GM12878 (cell line): ENCODE results near the gene UBR3. TPM values are rescaled to one million over a fixed set of nuclear protein-coding genes. Genes with fewer than 3 reads are reported as not detected.

Experiments used
- ATAC-seq: fragments of 200-7000 bp; cut with Tn5 transposase; 3 replicates; pipeline ENCODE4 v1.9.1; 2020; ENCODE audit warnings: mild to moderate bottlenecking, moderate library complexity
- BruUV-seq: library from RNA; stranded (reverse); fragments of 400-500 nt; replicated peaks from 2 replicates; lab custom pipeline; 2021; lab: Mats Ljungman, UMichigan
- CTCF ChIA-PET: fragments of 300-600 bp; sonication (Branson Sonifier 250); formaldehyde crosslinking; extraction: SDS; loops from one replicate; lab custom pipeline; 2021; ENCODE audit warnings: inconsistent platforms; lab: Yijun Ruan, JAX
- POLR2A ChIA-PET: fragments of 350-600 bp; formaldehyde crosslinking; extraction: SDS; loops from one replicate; lab custom pipeline; 2021; ENCODE audit warnings: inconsistent platforms; lab: Charles Lee
- RAD21 ChIA-PET: fragments of 300-600 bp; sonication (Branson Sonifier 250); formaldehyde crosslinking; loops from one replicate; lab custom pipeline; 2023; ENCODE audit warnings: antibody characterized with exemption; ENCODE audit not compliant: unreplicated experiment; lab: Charles Lee
- SMC1A ChIA-PET: fragments of 300-600 bp; sonication (Branson Sonifier 250); formaldehyde crosslinking; loops from one replicate; lab custom pipeline; 2023; ENCODE audit not compliant: unreplicated experiment, uncharacterized antibody; lab: Charles Lee
- DNase-seq: peaks from one replicate; pipeline ENCODE4 v3.0.0-alpha.2; 2011; ENCODE audit warnings: low read depth, low spot score
- FAIRE-seq: peaks from 3 replicates; lab custom pipeline; 2011; peaks lifted over from hg19 to GRCh38; lab: Jason Lieb, UNC
- H2AFZ ChIP-seq: 2 replicates; pipeline ENCODE4 v1.6.0; 2011; ENCODE audit warnings: low read depth, low read length, control low read depth; ENCODE audit not compliant: control insufficient read depth
- H3K27ac ChIP-seq: 2 replicates; pipeline ENCODE4 v1.5.1; 2011; ENCODE audit warnings: control low read depth; ENCODE audit not compliant: control insufficient read depth, insufficient read depth
- H3K27me3 ChIP-seq, 2 experiments: replicated peaks in 1 of 2; 2 replicates each; pipeline versions ENCODE4 v1.6.0 to v1.6.1; 2011; ENCODE audit warnings: low read length in 1 of 2; ENCODE audit not compliant: control insufficient read depth in 2 of 2, insufficient read depth in 2 of 2
- H3K36me3 ChIP-seq, 2 experiments: 2 replicates each; pipeline ENCODE4 v1.5.1; 2011; ENCODE audit warnings: low read length in 1 of 2; ENCODE audit not compliant: control insufficient read depth in 2 of 2, insufficient read depth in 2 of 2
- H3K4me1 ChIP-seq: 2 replicates; pipeline ENCODE4 v1.6.1; 2011; ENCODE audit warnings: mild to moderate bottlenecking, low read length, moderate library complexity, mixed read lengths; ENCODE audit not compliant: control insufficient read depth, insufficient read depth
- H3K4me2 ChIP-seq: 2 replicates; pipeline ENCODE4 v1.6.0; 2011; ENCODE audit warnings: control low read depth; ENCODE audit not compliant: control insufficient read depth, insufficient read depth
- H3K4me3 ChIP-seq: fragments of 200-600 bp; sonication (generic); 2 replicates; pipeline ENCODE4 v1.5.1; 2016
- H3K79me2 ChIP-seq: 2 replicates; pipeline ENCODE4 v1.6.0; 2011; ENCODE audit warnings: low read length; ENCODE audit not compliant: control insufficient read depth, insufficient read depth
- H3K9ac ChIP-seq: 2 replicates; pipeline ENCODE4 v1.8.0; 2011; ENCODE audit warnings: low read length, control low read depth, mixed read lengths; ENCODE audit not compliant: control insufficient read depth, insufficient read depth
- H3K9me3 ChIP-seq: replicated peaks from 3 replicates; pipeline ENCODE4 v1.5.1; 2011; ENCODE audit warnings: mild to moderate bottlenecking, low read length; ENCODE audit not compliant: control insufficient read depth, insufficient read depth
- H4K20me1 ChIP-seq: 2 replicates; pipeline ENCODE4 v1.6.0; 2011; ENCODE audit not compliant: control insufficient read depth, insufficient read depth
- BCL11A ChIP-seq: IDR thresholded peaks from 2 replicates; pipeline ENCODE4 v1.6.1; 2011; ENCODE audit warnings: low read depth, low read length
- CBX3 ChIP-seq: fragments of 200-600 bp; sonication (generic); IDR thresholded peaks from 2 replicates; pipeline ENCODE4 v1.6.1; 2016; ENCODE audit warnings: low read depth, borderline replicate concordance
- CBX5 ChIP-seq: sonication (generic); IDR thresholded peaks from 2 replicates; pipeline ENCODE4 v1.6.1; 2016; ENCODE audit warnings: low read depth, moderate library complexity, mild to moderate bottlenecking, inconsistent platforms
- DPF2 ChIP-seq: fragments of 450-650 bp; IDR thresholded peaks from 2 replicates; pipeline ENCODE4 v1.6.1; 2017; ENCODE audit warnings: mild to moderate bottlenecking
- EED ChIP-seq: sonication (generic); IDR thresholded peaks from 2 replicates; pipeline ENCODE4 v1.6.1; 2016; ENCODE audit warnings: antibody characterized with exemption, low read depth
- HDGF ChIP-seq: fragments of 450-650 bp; IDR thresholded peaks from 2 replicates; pipeline ENCODE4 v1.6.1; 2016; ENCODE audit warnings: antibody characterized with exemption
- KDM1A ChIP-seq: fragments of 200-600 bp; sonication (generic); IDR thresholded peaks from 2 replicates; pipeline ENCODE4 v1.6.1; 2016; ENCODE audit warnings: borderline replicate concordance
- MXI1 ChIP-seq: fragments of 150-350 bp; IDR thresholded peaks from 2 replicates; pipeline ENCODE4 v1.6.1; 2011; ENCODE audit warnings: low read depth, mild to moderate bottlenecking, inconsistent platforms, low read length, improper control_type of control experiment
- RAD21 ChIP-seq: IDR thresholded peaks from 2 replicates; pipeline ENCODE4 v1.6.1; 2011; ENCODE audit warnings: mild to moderate bottlenecking, low read depth, low read length, moderate library complexity; ENCODE audit not compliant: insufficient read depth
- ZNF207 ChIP-seq: fragments of 450-650 bp; IDR thresholded peaks from 2 replicates; pipeline ENCODE4 v1.6.1; 2014; ENCODE audit warnings: antibody characterized with exemption, mild to moderate bottlenecking, borderline replicate concordance
- WGBS: methylation state at CpG from one replicate; pipeline ENCODE4 v1.1.6; 2016; ENCODE audit warnings: low lambda C conversion rate; ENCODE audit not compliant: insufficient replicate concordance, insufficient coverage; ENCODE audit errors: missing lambda C conversion rate; 5-methylcytosine and 5-hydroxymethylcytosine counted together
- in situ Hi-C: fragments of 300-500 bp; cut with MboI; formaldehyde crosslinking; loops from 9 replicates; pipeline ENCODE4 v1.14.3; 2018; ENCODE audit warnings: mixed read lengths
- intact Hi-C: fragments of 100-400 bp; cut with micrococcal nuclease; formaldehyde crosslinking; loops from one replicate; pipeline ENCODE4 v1.14.2; 2022; ENCODE audit not compliant: unreplicated experiment
- polyA plus RNA-seq, 11 experiments: library from polyadenylated mRNA; depleted of rRNA in 4 of 11; unstranded in 6 of 11; stranded (reverse) in 5 of 11; fragments of >200 nt; fragmentation: Nextera tagmentation in 4 of 11; fragmentation: Illumina TruSeq in 1 of 11; extraction: Ambion mirVana in 4 of 11; extraction: Trizol in 1 of 11; gene quantifications; 1 replicate in 1 of 11; 2 replicates in 10 of 11; pipeline versions ENCODE4 v1.2.1 to v1.2.3, GENCODE V29; 2011 to 2016; ENCODE audit warnings: inconsistent platforms in 2 of 11, missing spikeins in 2 of 11, low read depth in 1 of 11
- total RNA-seq, 4 experiments: library from RNA; depleted of rRNA in 3 of 4; stranded (reverse); fragments of >200 nt in 3 of 4; fragmentation: Illumina TruSeq in 1 of 4; extraction: Trizol in 1 of 4; gene quantifications; 2 replicates each; pipeline versions ENCODE4 v1.2.1 to v1.2.3, GENCODE V29; 2013 to 2021
- TF ChIP-seq, protein P1 (sequence below): IDR thresholded peaks from 2 replicates; pipeline ENCODE4 v1.6.1; 2012; ENCODE audit warnings: improper control_type of control experiment, low read depth, low read length; ENCODE audit not compliant: insufficient replicate concordance
- TF ChIP-seq, protein P2 (sequence below): fragments of 450-650 bp; IDR thresholded peaks from 2 replicates; pipeline ENCODE4 v1.6.1; 2017; ENCODE audit warnings: mild to moderate bottlenecking, low read depth, inconsistent platforms; ENCODE audit not compliant: poor library complexity, severe bottlenecking
- TF ChIP-seq, protein P3 (sequence below): IDR thresholded peaks from 2 replicates; pipeline ENCODE4 v1.6.1; 2012; ENCODE audit warnings: mild to moderate bottlenecking, low read depth, low read length

UBR3 gene
- total and polyA plus RNA-seq, 10 of the 15 experiments (the other 5 are each of a cell fraction or from before 2014, with no cell fraction given): 3.8 to 22.9 (median 11.2) TPM

DNA sequence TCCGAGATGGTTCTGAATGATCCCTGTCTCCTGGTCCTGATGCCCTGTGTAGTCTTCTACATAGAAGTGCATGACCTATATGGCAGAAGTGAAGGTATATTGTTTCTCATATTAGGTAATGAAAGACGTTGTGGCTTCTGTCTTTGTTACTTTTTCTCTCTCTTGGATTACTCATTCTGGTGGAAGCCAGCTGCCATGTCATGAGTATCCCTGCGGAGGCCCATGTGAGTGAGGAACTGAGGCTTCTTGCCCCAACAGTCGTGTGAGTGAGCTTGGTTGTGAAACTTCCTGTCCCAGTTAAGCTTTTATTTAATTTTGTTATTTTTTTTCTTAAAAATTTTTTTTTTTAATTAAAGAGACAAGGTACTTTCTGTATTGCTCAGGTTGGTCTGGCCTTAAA is 134.7 kb downstream of the UBR3 start:
- ATAC-seq (no peak), FAIRE-seq (no peak), DNase-seq (no peak)
- Histone ChIP-seq H3K36me3 (no peaks in the 10 kb centered on the region; a peak in 1 of 4 replicates), H3K27ac (no peak overlapping the region), H4K20me1 (no peaks in the 10 kb centered on the region), H3K9me3 (no peaks in the 10 kb centered on the region), H3K4me1 (no peaks in the 10 kb centered on the region), H3K79me2 (no peaks in the 10 kb centered on the region), H3K9ac (no peak overlapping the region), H3K4me3 (no peak overlapping the region), H3K27me3 (no peaks in the 10 kb centered on the region), H3K4me2 (no peak overlapping the region), H2AFZ (no peak overlapping the region)
- SMC1A ChIA-PET: interaction anchor here (0.9 kb wide), 1 partner anchor 14 kb away, joined by 3 read pairs; no protein-coding TSS in a partner anchor
- CTCF ChIA-PET: no interaction called here
- intact Hi-C loops: no loop called here
- RAD21 ChIA-PET: no interaction called here
- BruUV-seq: no TSS peak
- POLR2A ChIA-PET: no interaction called here
- WGBS: 74% methylated on average over 4 of the region's 4 CpGs
- in situ Hi-C loops: no loop called here
- TF ChIP-seq KDM1A (no peak), DPF2 (no peak), HDGF (no peak), CBX3 (no peak), RAD21 (no peak), CBX5 (no peak), BCL11A (no peak), EED (no peak), ZNF207 (no peak), MXI1 (no peak)
- TF ChIP-seq, protein P1, sequence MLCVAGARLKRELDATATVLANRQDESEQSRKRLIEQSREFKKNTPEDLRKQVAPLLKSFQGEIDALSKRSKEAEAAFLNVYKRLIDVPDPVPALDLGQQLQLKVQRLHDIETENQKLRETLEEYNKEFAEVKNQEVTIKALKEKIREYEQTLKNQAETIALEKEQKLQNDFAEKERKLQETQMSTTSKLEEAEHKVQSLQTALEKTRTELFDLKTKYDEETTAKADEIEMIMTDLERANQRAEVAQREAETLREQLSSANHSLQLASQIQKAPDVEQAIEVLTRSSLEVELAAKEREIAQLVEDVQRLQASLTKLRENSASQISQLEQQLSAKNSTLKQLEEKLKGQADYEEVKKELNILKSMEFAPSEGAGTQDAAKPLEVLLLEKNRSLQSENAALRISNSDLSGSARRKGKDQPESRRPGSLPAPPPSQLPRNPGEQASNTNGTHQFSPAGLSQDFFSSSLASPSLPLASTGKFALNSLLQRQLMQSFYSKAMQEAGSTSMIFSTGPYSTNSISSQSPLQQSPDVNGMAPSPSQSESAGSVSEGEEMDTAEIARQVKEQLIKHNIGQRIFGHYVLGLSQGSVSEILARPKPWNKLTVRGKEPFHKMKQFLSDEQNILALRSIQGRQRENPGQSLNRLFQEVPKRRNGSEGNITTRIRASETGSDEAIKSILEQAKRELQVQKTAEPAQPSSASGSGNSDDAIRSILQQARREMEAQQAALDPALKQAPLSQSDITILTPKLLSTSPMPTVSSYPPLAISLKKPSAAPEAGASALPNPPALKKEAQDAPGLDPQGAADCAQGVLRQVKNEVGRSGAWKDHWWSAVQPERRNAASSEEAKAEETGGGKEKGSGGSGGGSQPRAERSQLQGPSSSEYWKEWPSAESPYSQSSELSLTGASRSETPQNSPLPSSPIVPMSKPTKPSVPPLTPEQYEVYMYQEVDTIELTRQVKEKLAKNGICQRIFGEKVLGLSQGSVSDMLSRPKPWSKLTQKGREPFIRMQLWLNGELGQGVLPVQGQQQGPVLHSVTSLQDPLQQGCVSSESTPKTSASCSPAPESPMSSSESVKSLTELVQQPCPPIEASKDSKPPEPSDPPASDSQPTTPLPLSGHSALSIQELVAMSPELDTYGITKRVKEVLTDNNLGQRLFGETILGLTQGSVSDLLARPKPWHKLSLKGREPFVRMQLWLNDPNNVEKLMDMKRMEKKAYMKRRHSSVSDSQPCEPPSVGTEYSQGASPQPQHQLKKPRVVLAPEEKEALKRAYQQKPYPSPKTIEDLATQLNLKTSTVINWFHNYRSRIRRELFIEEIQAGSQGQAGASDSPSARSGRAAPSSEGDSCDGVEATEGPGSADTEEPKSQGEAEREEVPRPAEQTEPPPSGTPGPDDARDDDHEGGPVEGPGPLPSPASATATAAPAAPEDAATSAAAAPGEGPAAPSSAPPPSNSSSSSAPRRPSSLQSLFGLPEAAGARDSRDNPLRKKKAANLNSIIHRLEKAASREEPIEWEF: no peak
- TF ChIP-seq, protein P2, sequence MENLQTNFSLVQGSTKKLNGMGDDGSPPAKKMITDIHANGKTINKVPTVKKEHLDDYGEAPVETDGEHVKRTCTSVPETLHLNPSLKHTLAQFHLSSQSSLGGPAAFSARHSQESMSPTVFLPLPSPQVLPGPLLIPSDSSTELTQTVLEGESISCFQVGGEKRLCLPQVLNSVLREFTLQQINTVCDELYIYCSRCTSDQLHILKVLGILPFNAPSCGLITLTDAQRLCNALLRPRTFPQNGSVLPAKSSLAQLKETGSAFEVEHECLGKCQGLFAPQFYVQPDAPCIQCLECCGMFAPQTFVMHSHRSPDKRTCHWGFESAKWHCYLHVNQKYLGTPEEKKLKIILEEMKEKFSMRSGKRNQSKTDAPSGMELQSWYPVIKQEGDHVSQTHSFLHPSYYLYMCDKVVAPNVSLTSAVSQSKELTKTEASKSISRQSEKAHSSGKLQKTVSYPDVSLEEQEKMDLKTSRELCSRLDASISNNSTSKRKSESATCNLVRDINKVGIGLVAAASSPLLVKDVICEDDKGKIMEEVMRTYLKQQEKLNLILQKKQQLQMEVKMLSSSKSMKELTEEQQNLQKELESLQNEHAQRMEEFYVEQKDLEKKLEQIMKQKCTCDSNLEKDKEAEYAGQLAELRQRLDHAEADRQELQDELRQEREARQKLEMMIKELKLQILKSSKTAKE: no peak
- TF ChIP-seq, protein P3, sequence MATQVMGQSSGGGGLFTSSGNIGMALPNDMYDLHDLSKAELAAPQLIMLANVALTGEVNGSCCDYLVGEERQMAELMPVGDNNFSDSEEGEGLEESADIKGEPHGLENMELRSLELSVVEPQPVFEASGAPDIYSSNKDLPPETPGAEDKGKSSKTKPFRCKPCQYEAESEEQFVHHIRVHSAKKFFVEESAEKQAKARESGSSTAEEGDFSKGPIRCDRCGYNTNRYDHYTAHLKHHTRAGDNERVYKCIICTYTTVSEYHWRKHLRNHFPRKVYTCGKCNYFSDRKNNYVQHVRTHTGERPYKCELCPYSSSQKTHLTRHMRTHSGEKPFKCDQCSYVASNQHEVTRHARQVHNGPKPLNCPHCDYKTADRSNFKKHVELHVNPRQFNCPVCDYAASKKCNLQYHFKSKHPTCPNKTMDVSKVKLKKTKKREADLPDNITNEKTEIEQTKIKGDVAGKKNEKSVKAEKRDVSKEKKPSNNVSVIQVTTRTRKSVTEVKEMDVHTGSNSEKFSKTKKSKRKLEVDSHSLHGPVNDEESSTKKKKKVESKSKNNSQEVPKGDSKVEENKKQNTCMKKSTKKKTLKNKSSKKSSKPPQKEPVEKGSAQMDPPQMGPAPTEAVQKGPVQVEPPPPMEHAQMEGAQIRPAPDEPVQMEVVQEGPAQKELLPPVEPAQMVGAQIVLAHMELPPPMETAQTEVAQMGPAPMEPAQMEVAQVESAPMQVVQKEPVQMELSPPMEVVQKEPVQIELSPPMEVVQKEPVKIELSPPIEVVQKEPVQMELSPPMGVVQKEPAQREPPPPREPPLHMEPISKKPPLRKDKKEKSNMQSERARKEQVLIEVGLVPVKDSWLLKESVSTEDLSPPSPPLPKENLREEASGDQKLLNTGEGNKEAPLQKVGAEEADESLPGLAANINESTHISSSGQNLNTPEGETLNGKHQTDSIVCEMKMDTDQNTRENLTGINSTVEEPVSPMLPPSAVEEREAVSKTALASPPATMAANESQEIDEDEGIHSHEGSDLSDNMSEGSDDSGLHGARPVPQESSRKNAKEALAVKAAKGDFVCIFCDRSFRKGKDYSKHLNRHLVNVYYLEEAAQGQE: no peak
